ENCODE results near the gene PAK1. TPM values are rescaled to one million over a fixed set of nuclear protein-coding genes. Genes with fewer than 3 reads are reported as not detected.

Gene PAK1
- polyA plus RNA-seq, 3 donors from 2014 or later, result 13.3 to 19.1 (median 18.3) TPM

GRCh38 chr11:77442394-77443053, 31.4 kb downstream of the PAK1 start:
- H3K27me3 Mint-ChIP-seq (ENCODE audit: low read depth in 3 of 3), result peaks cover 0 to 11% (median 0%) of the 10 kb centered on the region in 3 donors
- DNase-seq, result no peak
- H3K4me3 Mint-ChIP-seq, result peak overlapping the region in 1 of 5 donors; percentile 9
- H3K9me3 Mint-ChIP-seq, result no peaks in the 10 kb centered on the region
- H3K27ac Mint-ChIP-seq, result no peak overlapping the region
- no peaks in the 10 kb centered on the region for H3K36me3 Mint-ChIP-seq
- peaks cover 0 to 12% of the 10 kb centered on the region in 2 donors for H3K4me1 Mint-ChIP-seq

GRCh38 chr11:77441426-77441825, 32.5 kb downstream of the PAK1 start:
- peaks cover 0 to 12% of the 10 kb centered on the region in 2 donors for H3K4me1 Mint-ChIP-seq
- H3K27ac Mint-ChIP-seq, result peak overlapping the region in 1 of 6 donors; percentile 52
- H3K36me3 Mint-ChIP-seq, result no peaks in the 10 kb centered on the region
- H3K4me3 Mint-ChIP-seq, result no peak overlapping the region
- no peak for DNase-seq
- peaks cover 0 to 8% (median 0%) of the 10 kb centered on the region in 3 donors for H3K27me3 Mint-ChIP-seq (ENCODE audit: low read depth in 3 of 3)
- no peaks in the 10 kb centered on the region for H3K9me3 Mint-ChIP-seq

GRCh38 chr11:77440678-77441077, 33.2 kb downstream of the PAK1 start:
- no peak overlapping the region for H3K4me3 Mint-ChIP-seq
- no peak overlapping the region for H3K27ac Mint-ChIP-seq
- no peaks in the 10 kb centered on the region for H3K36me3 Mint-ChIP-seq
- H3K9me3 Mint-ChIP-seq, result no peaks in the 10 kb centered on the region
- peaks cover 0 to 12% of the 10 kb centered on the region in 2 donors for H3K4me1 Mint-ChIP-seq
- peaks cover 0 to 4% (median 0%) of the 10 kb centered on the region in 3 donors for H3K27me3 Mint-ChIP-seq (ENCODE audit: low read depth in 3 of 3)
- DNase-seq, result no peak

DNA sequence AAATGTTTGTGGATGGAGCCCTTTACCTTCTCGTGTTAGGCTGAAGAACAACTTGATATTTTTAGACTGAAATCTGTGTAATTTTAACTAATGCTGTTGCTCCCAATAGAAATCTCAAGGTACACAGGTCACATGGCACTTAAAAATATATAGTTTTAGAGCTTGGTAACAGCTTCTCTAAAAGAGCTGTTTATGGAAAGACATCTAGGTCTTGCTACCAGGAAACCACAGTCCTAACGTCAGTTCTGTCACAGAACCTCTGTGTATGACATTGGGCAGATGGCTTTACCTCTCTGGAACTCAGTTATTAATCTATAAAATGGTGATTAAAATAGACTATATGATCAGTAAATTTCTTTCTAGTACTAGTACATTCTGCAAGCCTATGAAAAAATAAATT, 35.4 kb downstream of the PAK1 start:
- Mint-ChIP-seq H3K36me3 (no peaks in the 10 kb centered on the region), H3K27ac (no peak overlapping the region)

DNA sequence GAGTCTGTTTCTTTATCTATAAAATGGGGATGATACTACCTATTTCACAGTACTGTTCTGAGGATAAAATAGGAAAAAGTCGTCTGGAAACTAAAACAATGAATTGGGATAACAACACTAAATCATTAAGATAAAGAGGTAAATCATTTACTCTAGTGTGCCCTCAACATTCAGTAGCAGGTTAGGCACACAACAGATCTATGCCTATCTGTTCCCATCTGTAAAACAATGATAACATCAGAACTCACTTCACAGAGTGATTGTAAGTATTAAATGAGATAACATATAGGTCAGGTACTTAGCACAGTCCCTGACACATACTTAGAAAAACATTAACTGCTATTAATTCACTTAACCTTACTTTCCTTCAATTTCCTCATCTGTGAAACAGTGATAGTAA, 36.9 kb downstream of the PAK1 start:
- Mint-ChIP-seq H3K9me3 (no peaks in the 10 kb centered on the region), H3K4me1 (no peaks in the 10 kb centered on the region), H3K4me3 (no peak overlapping the region), H3K36me3 (no peaks in the 10 kb centered on the region), H3K27me3 (ENCODE audit: low read depth in 3 of 3) (peaks cover 0 to 2% (median 0%) of the 10 kb centered on the region in 3 donors), H3K27ac (no peak overlapping the region)
- no peak for DNase-seq

More for the DNA sequence above, 35.4 kb downstream of the PAK1 start:
- Mint-ChIP-seq H3K27me3 (ENCODE audit: low read depth in 3 of 3) (peaks cover 0 to 2% (median 0%) of the 10 kb centered on the region in 3 donors), H3K4me1 (peaks cover 0 to 11% of the 10 kb centered on the region in 2 donors), H3K4me3 (no peak overlapping the region), H3K9me3 (no peaks in the 10 kb centered on the region)
- DNase-seq, result no peak

DNA sequence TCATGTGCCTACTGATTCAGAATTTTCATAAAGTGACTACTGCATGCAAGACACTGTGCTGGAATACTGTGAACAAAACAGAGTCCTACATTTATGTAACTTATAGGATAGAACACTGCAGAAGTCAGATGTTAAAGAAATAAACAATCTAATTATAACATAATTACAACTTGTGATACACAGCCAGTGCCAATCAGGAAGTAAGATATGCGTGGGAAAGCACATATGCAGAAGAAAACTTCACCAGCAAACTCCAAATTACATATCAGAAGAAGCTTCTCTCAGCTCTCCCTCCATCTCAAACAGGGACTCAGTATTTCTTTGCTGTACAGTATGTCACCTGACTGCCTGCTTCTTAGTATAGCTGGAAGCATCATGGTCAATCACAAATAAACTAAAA, 37.4 kb downstream of the PAK1 start:
- Mint-ChIP-seq H3K27me3 (ENCODE audit: low read depth in 3 of 3) (peaks cover 0 to 2% (median 0%) of the 10 kb centered on the region in 3 donors), H3K36me3 (no peaks in the 10 kb centered on the region), H3K4me1 (no peaks in the 10 kb centered on the region), H3K4me3 (no peak overlapping the region), H3K9me3 (no peaks in the 10 kb centered on the region), H3K27ac (no peak overlapping the region)
- no peak for DNase-seq

DNA sequence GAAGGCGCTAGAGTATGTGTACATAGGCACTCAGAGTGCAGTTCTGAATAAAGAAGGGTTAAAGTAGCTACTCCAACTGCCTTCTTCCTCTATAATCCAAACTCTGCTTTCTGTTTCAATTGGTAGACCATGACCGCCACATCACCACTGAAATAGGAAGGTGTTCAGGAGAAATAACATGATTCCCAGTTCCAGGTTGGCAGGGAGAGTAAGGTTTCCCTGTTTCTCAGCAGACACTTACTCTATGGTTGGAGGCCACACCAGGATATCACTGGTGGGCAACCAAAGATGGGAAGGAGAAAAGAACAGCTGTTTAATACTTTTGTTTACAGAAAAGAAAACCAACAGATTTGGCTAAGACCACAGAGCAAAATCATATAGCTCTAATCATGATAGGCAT, 37.9 kb downstream of the PAK1 start:
- no peak for DNase-seq
- H3K4me3 Mint-ChIP-seq, result no peak overlapping the region
- no peaks in the 10 kb centered on the region for H3K36me3 Mint-ChIP-seq
- H3K27me3 Mint-ChIP-seq (ENCODE audit: low read depth in 3 of 3), result peaks cover 0 to 2% (median 0%) of the 10 kb centered on the region in 3 donors
- no peaks in the 10 kb centered on the region for H3K4me1 Mint-ChIP-seq
- no peak overlapping the region for H3K27ac Mint-ChIP-seq
- no peaks in the 10 kb centered on the region for H3K9me3 Mint-ChIP-seq

GRCh38 chr11:77431813-77432212, 42.1 kb downstream of the PAK1 start:
- H3K4me1 Mint-ChIP-seq, result no peaks in the 10 kb centered on the region
- no peak overlapping the region for H3K27ac Mint-ChIP-seq
- no peak for DNase-seq
- peaks cover 0 to 5% (median 0%) of the 10 kb centered on the region in 3 donors for H3K27me3 Mint-ChIP-seq (ENCODE audit: low read depth in 3 of 3)
- H3K36me3 Mint-ChIP-seq, result peaks cover 0 to 4% (median 0%) of the 10 kb centered on the region in 3 donors
- no peaks in the 10 kb centered on the region for H3K9me3 Mint-ChIP-seq
- H3K4me3 Mint-ChIP-seq, result no peak overlapping the region

DNA sequence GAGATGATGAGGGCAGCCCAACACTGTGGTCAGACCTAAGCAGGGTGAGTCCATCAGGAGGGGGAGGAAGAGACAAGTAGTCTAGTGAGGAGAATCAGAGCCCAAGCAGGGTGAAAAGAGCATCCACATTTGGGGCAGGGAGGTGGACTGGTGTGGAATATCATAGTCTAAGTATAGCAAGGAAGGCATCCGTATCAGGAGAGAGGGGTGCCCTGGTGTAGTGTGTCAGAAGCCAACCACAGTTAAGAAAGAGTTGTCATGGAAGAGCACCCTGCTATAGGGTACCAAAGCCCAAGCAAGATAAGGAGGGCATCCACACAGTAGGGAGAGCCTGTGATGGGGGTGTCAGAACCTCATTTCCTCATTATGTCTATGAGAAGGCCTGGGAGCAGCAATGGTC, 45.3 kb downstream of the PAK1 start:
- Mint-ChIP-seq H3K4me1 (no peaks in the 10 kb centered on the region), H3K9me3 (no peaks in the 10 kb centered on the region), H3K27ac (no peak overlapping the region), H3K36me3 (peaks cover 0 to 4% (median 0%) of the 10 kb centered on the region in 3 donors), H3K27me3 (ENCODE audit: low read depth in 3 of 3) (peaks cover 0 to 4% (median 2%) of the 10 kb centered on the region in 3 donors), H3K4me3 (no peak overlapping the region)
- no peak for DNase-seq

GRCh38 chr11:77425346-77425745, 48.5 kb downstream of the PAK1 start:
- H3K36me3 Mint-ChIP-seq, result peaks cover 0 to 4% (median 0%) of the 10 kb centered on the region in 3 donors
- H3K4me3 Mint-ChIP-seq, result no peak overlapping the region
- H3K9me3 Mint-ChIP-seq, result no peaks in the 10 kb centered on the region
- H3K27ac Mint-ChIP-seq, result no peak overlapping the region
- no peak for DNase-seq
- peaks cover 0 to 4% (median 2%) of the 10 kb centered on the region in 3 donors for H3K27me3 Mint-ChIP-seq (ENCODE audit: low read depth in 3 of 3)
- no peaks in the 10 kb centered on the region for H3K4me1 Mint-ChIP-seq

DNA sequence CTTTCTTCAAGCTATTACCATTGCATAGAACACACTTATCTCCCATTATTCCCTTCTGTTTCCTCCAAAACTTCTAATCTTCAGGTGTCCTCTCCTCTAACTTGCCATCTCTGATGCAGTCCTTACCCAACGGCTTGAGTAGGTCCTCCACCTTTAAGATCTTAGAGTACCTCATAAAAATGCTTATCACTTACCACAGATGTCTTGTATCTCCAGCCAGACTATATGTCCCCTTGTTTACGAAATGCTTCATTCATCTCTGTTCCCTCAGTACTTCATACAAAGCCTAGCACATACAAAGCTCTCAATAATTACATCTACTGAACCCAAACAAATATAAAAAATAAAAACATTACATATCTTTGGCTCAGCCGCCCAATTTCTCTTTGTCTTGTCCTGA, 49.2 kb downstream of the PAK1 start:
- peaks cover 0 to 4% (median 0%) of the 10 kb centered on the region in 3 donors for H3K36me3 Mint-ChIP-seq
- no peak overlapping the region for H3K27ac Mint-ChIP-seq
- DNase-seq, result no peak
- peaks cover 1 to 4% (median 2%) of the 10 kb centered on the region in 3 donors for H3K27me3 Mint-ChIP-seq (ENCODE audit: low read depth in 3 of 3)
- H3K4me3 Mint-ChIP-seq, result no peak overlapping the region
- no peaks in the 10 kb centered on the region for H3K4me1 Mint-ChIP-seq
- H3K9me3 Mint-ChIP-seq, result no peaks in the 10 kb centered on the region

- Mint-ChIP-seq H3K4me3 (no peak overlapping the region), H3K27me3 (ENCODE audit: low read depth in 3 of 3) (peaks cover under 1 to 2% (median 1%) of the 10 kb centered on the region in 3 donors), H3K36me3 (no peaks in the 10 kb centered on the region), H3K9me3 (no peaks in the 10 kb centered on the region), H3K27ac (no peak overlapping the region), H3K4me1 (no peaks in the 10 kb centered on the region)
- DNase-seq, result no peak
Measured at GRCh38 chr11:77423624-77424023, 50.3 kb downstream of the PAK1 start.

DNA sequence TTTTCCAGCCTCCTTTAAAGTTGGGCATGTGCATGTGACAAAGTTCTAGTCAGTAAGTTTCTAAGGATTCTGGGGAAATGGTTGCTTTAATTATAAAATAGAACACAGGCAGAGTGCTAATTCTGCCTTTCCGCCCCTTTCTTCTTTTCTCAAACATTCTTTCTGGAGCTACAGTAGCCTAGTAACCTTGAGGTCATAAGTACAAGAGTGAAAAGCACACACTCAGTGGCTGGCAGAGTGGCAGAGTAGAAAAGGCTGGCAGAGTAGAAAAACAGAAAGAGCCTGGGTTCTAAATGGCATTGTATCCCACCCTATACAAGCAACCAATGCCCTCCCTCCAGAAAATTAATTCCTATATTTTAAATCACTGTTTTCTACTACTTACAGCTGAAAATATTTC, 51.2 kb downstream of the PAK1 start:
- Mint-ChIP-seq H3K36me3 (no peaks in the 10 kb centered on the region), H3K4me1 (no peaks in the 10 kb centered on the region), H3K27ac (no peak overlapping the region), H3K9me3 (no peaks in the 10 kb centered on the region), H3K27me3 (ENCODE audit: low read depth in 3 of 3) (peaks cover 0 to 2% (median 1%) of the 10 kb centered on the region in 3 donors), H3K4me3 (no peak overlapping the region)
- DNase-seq, result no peak

GRCh38 chr11:77421041-77421723, 52.7 kb downstream of the PAK1 start:
- Mint-ChIP-seq H3K36me3 (no peaks in the 10 kb centered on the region), H3K9me3 (no peaks in the 10 kb centered on the region), H3K27ac (no peak overlapping the region), H3K4me1 (no peaks in the 10 kb centered on the region), H3K27me3 (ENCODE audit: low read depth in 3 of 3) (peaks cover 0 to 2% (median 1%) of the 10 kb centered on the region in 3 donors), H3K4me3 (no peak overlapping the region)
- no peak for DNase-seq

All from immature natural killer cell (primary cell).